Astrocyte of the spinal cord (primary cell): ENCODE results near the gene BMP7.

Experiments used
- DNase-seq: peaks from one replicate; pipeline ENCODE4 v3.0.0; 2011; ENCODE audit warnings: low read depth, low spot score
- H3K4me3 ChIP-seq: 2 replicates; pipeline ENCODE4 v1.5.1; 2011; ENCODE audit warnings: low read depth, mild to moderate bottlenecking, low read length, moderate library complexity
- CTCF ChIP-seq: IDR thresholded peaks from 2 replicates; pipeline ENCODE4 v1.5.1; 2012; ENCODE audit warnings: low read depth, mild to moderate bottlenecking, low read length, inconsistent platforms
- in situ Hi-C: cut with HindIII; loops from 2 replicates; pipeline ENCODE4 v1.10.0; 2017; ENCODE audit warnings: low sequenced_read_pairs

Gene BMP7

DNA sequence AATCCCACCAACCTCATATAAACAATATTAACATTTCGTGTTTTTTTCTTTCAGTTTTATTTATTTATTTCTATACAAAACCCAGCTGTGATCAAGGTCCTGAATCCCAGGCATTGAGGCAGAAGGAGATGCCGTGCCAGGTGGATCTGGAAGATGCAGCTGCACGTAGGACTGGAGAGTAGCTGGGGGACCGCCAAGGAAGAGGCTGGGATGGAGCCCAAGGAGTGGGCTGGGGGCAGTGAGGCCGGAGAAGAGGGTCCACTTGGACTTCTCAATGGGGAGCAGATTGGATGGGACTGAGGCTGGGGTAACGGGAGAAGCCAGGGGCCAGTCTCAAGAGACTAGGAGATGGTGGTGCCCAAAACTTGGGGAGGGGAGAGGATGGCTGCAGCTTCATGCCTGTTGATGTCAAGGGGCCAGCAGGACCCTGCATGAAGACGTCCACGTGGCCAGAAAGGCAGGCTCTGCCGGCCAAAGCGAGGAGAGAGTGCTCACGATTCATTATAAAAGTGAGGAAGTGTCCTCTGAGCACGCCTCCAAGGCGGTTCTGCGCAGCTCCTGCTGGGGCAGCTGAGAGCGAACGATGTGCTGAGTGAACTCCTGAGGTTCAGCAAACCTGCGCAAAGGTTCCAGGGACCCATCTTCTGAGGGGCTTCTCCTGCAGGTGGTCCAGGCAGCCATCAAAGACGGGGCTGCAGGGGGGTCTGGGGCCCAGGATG lies 110.3 kb downstream of the BMP7 start:
- TF ChIP-seq CTCF, result no peak
- DNase-seq, result no peak
- in situ Hi-C loops, result no loop called here
- H3K4me3 ChIP-seq, result no peak overlapping the region

GRCh38 chr20:57155415-57155814 lies 111.0 kb downstream of the BMP7 start:
- in situ Hi-C loops, result no loop called here
- no peak for TF ChIP-seq CTCF
- no peak for DNase-seq
- no peak overlapping the region for H3K4me3 ChIP-seq

- in situ Hi-C loops, result no loop called here
- H3K4me3 ChIP-seq, result no peak overlapping the region
- no peak for TF ChIP-seq CTCF
- no peak for DNase-seq
Observed at GRCh38 chr20:57153238-57153905, 113.1 kb downstream of the BMP7 start.

DNA sequence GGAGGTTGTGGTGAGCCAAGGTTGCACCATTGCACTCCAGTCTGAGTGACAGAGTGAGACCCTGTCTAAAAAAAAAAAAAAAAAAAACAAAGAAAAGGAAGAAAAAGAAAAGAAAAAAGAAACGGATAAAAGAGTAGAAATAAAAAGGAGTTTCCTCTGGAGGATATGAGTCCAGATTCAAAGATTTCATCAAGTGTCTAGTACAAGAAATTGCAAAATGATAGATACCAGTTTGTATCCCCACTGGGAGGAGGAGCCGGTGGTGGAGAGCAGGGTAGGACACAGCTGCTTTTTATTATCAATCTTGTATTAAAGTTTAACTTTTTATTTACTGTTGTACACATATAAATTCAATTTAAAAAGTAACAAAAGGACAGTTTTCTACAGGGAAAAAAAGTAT lies 113.9 kb downstream of the BMP7 start:
- DNase-seq, result no peak
- in situ Hi-C loops, result no loop called here
- no peak overlapping the region for H3K4me3 ChIP-seq
- no peak for TF ChIP-seq CTCF

- no peak overlapping the region for H3K4me3 ChIP-seq
- no peak for TF ChIP-seq CTCF
- in situ Hi-C loops, result no loop called here
- DNase-seq, result no peak
Observed at GRCh38 chr20:57150559-57150958, 115.9 kb downstream of the BMP7 start.

DNA sequence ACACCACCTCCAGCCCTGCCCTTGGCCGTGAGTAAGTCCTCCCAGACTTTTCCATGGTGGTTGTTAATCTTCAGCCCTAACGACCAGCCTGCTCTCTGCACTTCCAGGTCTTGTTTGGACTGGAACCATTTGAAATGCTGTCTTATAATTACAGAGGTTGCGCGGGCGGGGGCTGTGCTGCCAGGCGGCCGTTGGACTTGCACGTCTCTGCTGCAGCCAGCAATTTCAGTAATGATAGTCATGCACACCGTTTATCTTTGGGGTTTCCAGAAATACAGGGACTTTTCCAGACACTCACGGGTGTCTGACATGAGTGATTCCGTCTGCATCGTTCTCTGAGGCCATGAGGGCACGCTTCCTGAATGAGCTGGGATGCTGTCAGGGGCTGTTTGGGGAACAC lies 118.2 kb downstream of the BMP7 start:
- no peak for TF ChIP-seq CTCF
- in situ Hi-C loops, result no loop called here
- no peak for DNase-seq
- H3K4me3 ChIP-seq, result no peak overlapping the region
